K562 treated with DMSO at 1 percent for 48 hours (cell line): ENCODE data around the gene USP54. TPM values are rescaled to one million over a fixed set of nuclear protein-coding genes. Genes with fewer than 3 reads are reported as not detected.

Experiments
- total RNA-seq: library from RNA; unstranded; fragments of 300-600 nt; gene quantifications from 2 replicates; pipeline ENCODE4 v1.2.3, GENCODE V29; 2022; ENCODE audit warnings: low replicate concordance; ENCODE audit errors: extremely low read depth

Gene USP54
- total RNA-seq, result 371 TPM in 1 of 2 replicates, not detected in the other

GRCh38 chr10:73590881-73591799, at the start of gene USP54:
USP54 (minus strand) TSS chr10:73591342; CDS start chr10:73575658, 15,684 bp downstream.

GRCh38 chr10:73495884-73496674, 95.1 kb downstream of the USP54 start, which contains the start of gene PPP3CB:
PPP3CB (minus strand) TSS chr10:73496024; CDS start chr10:73495889, 135 bp downstream.

Other genes with a start within 250 kb of the USP54 start
- not detected in 2 replicates for gene CFAP70, start 232.5 kb downstream of the USP54 start, total RNA-seq
- 704 TPM in 1 of 2 replicates, not detected in the other for gene ANXA7, start 177.3 kb downstream of the USP54 start, total RNA-seq
- not detected in 2 replicates for gene MSS51, start 157.8 kb downstream of the USP54 start, total RNA-seq
- gene PPP3CB, start 95.3 kb downstream of the USP54 start, total RNA-seq, result not detected in 2 replicates
- not detected in 2 replicates for gene MYOZ1, start 50.1 kb upstream of the USP54 start, total RNA-seq
- gene SYNPO2L, start 64.7 kb upstream of the USP54 start, total RNA-seq, result not detected in 2 replicates
- gene AGAP5, start 106.8 kb upstream of the USP54 start, total RNA-seq, result not detected in 2 replicates
- 136 TPM in 1 of 2 replicates, not detected in the other for gene SEC24C, start 153.0 kb upstream of the USP54 start, total RNA-seq
- not detected in 2 replicates for gene CHCHD1, start 190.7 kb upstream of the USP54 start, total RNA-seq
- gene ZSWIM8, start 194.3 kb upstream of the USP54 start, total RNA-seq, result 364 TPM in 1 of 2 replicates, not detected in the other
- not detected in 2 replicates for gene NDST2, start 220.3 kb upstream of the USP54 start, total RNA-seq